HL-60 (cell line): ENCODE results near the gene ENOX1.

Source experiments
- CTCF ChIP-seq: IDR thresholded peaks from one replicate; pipeline ENCODE4 v1.5.1; 2011; ENCODE audit warnings: low read length, control low read depth, inconsistent platforms; ENCODE audit not compliant: insufficient read depth
- GABPA ChIP-seq: IDR thresholded peaks from 2 replicates; pipeline ENCODE4 v1.6.1; 2012; ENCODE audit warnings: low read depth

- TF ChIP-seq CTCF (no peak), GABPA (no peak)
Measured at GRCh38 chr13:43516401-43516833, 270.4 kb downstream of the ENOX1 start.
